PC-3 (cell line): ENCODE measurements around the gene REST.

ENCODE experiments used
- EZH2 ChIP-seq: fragments of 300-600 bp; sonication (generic); IDR thresholded peaks from one replicate; pipeline ENCODE4 v1.6.1; 2017; ENCODE audit warnings: antibody characterized with exemption, mild to moderate bottlenecking, low read length; ENCODE audit not compliant: unreplicated experiment
- EZH2phosphoT487 ChIP-seq: fragments of 300-600 bp; sonication (generic); IDR thresholded peaks from 2 replicates; pipeline ENCODE4 v1.6.1; 2018; ENCODE audit warnings: mild to moderate bottlenecking, antibody characterized with exemption, low read length, borderline replicate concordance
- TF ChIP-seq, protein P1 (sequence below): fragments of 300-600 bp; sonication (generic); conservative IDR thresholded peaks from 2 replicates; pipeline ENCODE4 v1.5.1; 2017; ENCODE audit warnings: antibody characterized with exemption, low read depth, mild to moderate bottlenecking, low read length

GRCh38 chr4:56986952-56987351, 79.3 kb downstream of the REST start:
- TF ChIP-seq, protein P1, sequence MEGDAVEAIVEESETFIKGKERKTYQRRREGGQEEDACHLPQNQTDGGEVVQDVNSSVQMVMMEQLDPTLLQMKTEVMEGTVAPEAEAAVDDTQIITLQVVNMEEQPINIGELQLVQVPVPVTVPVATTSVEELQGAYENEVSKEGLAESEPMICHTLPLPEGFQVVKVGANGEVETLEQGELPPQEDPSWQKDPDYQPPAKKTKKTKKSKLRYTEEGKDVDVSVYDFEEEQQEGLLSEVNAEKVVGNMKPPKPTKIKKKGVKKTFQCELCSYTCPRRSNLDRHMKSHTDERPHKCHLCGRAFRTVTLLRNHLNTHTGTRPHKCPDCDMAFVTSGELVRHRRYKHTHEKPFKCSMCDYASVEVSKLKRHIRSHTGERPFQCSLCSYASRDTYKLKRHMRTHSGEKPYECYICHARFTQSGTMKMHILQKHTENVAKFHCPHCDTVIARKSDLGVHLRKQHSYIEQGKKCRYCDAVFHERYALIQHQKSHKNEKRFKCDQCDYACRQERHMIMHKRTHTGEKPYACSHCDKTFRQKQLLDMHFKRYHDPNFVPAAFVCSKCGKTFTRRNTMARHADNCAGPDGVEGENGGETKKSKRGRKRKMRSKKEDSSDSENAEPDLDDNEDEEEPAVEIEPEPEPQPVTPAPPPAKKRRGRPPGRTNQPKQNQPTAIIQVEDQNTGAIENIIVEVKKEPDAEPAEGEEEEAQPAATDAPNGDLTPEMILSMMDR, result no peak
- no peak for TF ChIP-seq EZH2phosphoT487
- no peak for TF ChIP-seq EZH2
